Coronary artery (tissue), 2 donors: ENCODE results near the gene PTRH2.

ENCODE experiments used
- DNase-seq: peaks from one replicate; pipeline ENCODE4 v3.0.0-alpha.2; 2017; ENCODE audit warnings: low spot score
- H3K27ac ChIP-seq, 2 donors: fragments of 200-600 bp; sonication (generic); one replicate each; pipeline ENCODE4 v1.5.1; 2016 to 2019
- H3K4me3 ChIP-seq: fragments of 200-600 bp; sonication (generic); 2 replicates; pipeline ENCODE4 v1.5.1; 2016; ENCODE audit warnings: mild to moderate bottlenecking, moderate library complexity
- CTCF ChIP-seq: fragments of 200-600 bp; sonication (generic); IDR thresholded peaks from one replicate; pipeline ENCODE4 v1.5.1; 2019; ENCODE audit warnings: antibody characterized with exemption

Gene PTRH2

GRCh38 chr17:59688496-59688895, 18.7 kb downstream of the PTRH2 start:
- H3K27ac ChIP-seq: no peak overlapping the region
- DNase-seq: no peak
- TF ChIP-seq CTCF: no peak
- H3K4me3 ChIP-seq: no peak overlapping the region

GRCh38 chr17:59688008-59688407, 19.2 kb downstream of the PTRH2 start:
- Histone ChIP-seq H3K4me3 (no peak overlapping the region), H3K27ac (no peak overlapping the region)
- TF ChIP-seq CTCF: no peak
- no peak for DNase-seq

GRCh38 chr17:59684967-59685366, 22.3 kb downstream of the PTRH2 start:
- DNase-seq: no peak
- H3K4me3 ChIP-seq: no peak overlapping the region
- no peak overlapping the region for H3K27ac ChIP-seq
- no peak for TF ChIP-seq CTCF

- Histone ChIP-seq H3K4me3 (no peak overlapping the region), H3K27ac (no peak overlapping the region)
- no peak for DNase-seq
- TF ChIP-seq CTCF: no peak
Measured at GRCh38 chr17:59683283-59683682, 23.9 kb downstream of the PTRH2 start.

GRCh38 chr17:59680314-59680713, 26.9 kb downstream of the PTRH2 start:
- no peak for TF ChIP-seq CTCF
- Histone ChIP-seq H3K27ac (no peak overlapping the region), H3K4me3 (no peak overlapping the region)
- no peak for DNase-seq

- Histone ChIP-seq H3K27ac (no peak overlapping the region), H3K4me3 (no peak overlapping the region)
- TF ChIP-seq CTCF: no peak
- no peak for DNase-seq
Measured at GRCh38 chr17:59678918-59679317, 28.3 kb downstream of the PTRH2 start.

GRCh38 chr17:59676716-59677115, 30.5 kb downstream of the PTRH2 start:
- no peak for DNase-seq
- Histone ChIP-seq H3K4me3 (no peak overlapping the region), H3K27ac (no peak overlapping the region)
- TF ChIP-seq CTCF: no peak
